HCT116 (cell line): ENCODE results near the gene PGC. TPM values are rescaled to one million over a fixed set of nuclear protein-coding genes. Genes with fewer than 3 reads are reported as not detected.

Source experiments
- ATAC-seq: fragments of 200-7000 bp; cut with Tn5 transposase; 2 replicates; pipeline ENCODE4 v1.9.1; 2020; ENCODE audit warnings: mild to moderate bottlenecking, moderate library complexity
- BruUV-seq: library from RNA; stranded (reverse); fragments of 400-500 nt; replicated peaks from 2 replicates; lab custom pipeline; 2021; lab: Mats Ljungman, UMichigan
- CTCF ChIA-PET: fragments of 300-600 bp; sonication (Branson Sonifier 250); formaldehyde crosslinking; loops from one replicate; lab custom pipeline; 2021; ENCODE audit warnings: antibody characterized with exemption; lab: Charles Lee
- POLR2A ChIA-PET: fragments of 300-600, 350-600 bp; sonication (Branson Sonifier 250); formaldehyde crosslinking; loops from one replicate; lab custom pipeline; 2021; ENCODE audit warnings: antibody characterized with exemption; lab: Charles Lee
- RAD21 ChIA-PET, 2 experiments: fragments of 300-600 bp; sonication (Branson Sonifier 250); formaldehyde crosslinking; loops; one replicate each; lab custom pipeline; 2023; ENCODE audit warnings: low total read pairs in 2 of 2; ENCODE audit not compliant: uncharacterized antibody in 2 of 2, unreplicated experiment in 2 of 2, low non-redundant PET in 1 of 2; lab: Charles Lee
- DNase-seq: peaks from one replicate; pipeline ENCODE4 v3.0.0-alpha.2; 2010; ENCODE audit warnings: low read depth, low spot score
- H2AFZ ChIP-seq: fragments of 200-600 bp; shearing (Covaris generic), sonication (generic); 2 replicates; pipeline ENCODE4 v1.6.1; 2017; ENCODE audit warnings: low read depth, mixed run types, mixed read lengths, antibody characterized with exemption, low read length; ENCODE audit not compliant: poor library complexity, severe bottlenecking
- H3K27ac ChIP-seq: 2 replicates; pipeline ENCODE4 v1.5.1; 2012; ENCODE audit warnings: low read depth, low read length
- H3K27me3 ChIP-seq: fragments of 200-600 bp; sonication (generic); 2 replicates; pipeline ENCODE4 v1.6.1; 2016; ENCODE audit warnings: mixed run types, low read length, mixed read lengths; ENCODE audit not compliant: insufficient read depth
- H3K36me3 ChIP-seq, 2 experiments: fragments of 200-500 bp in 1 of 2; fragments of 200-600 bp in 1 of 2; sonication (Bioruptor generic) in 1 of 2; sonication (generic) in 1 of 2; 2 replicates each; pipeline versions ENCODE4 v1.5.1 to v1.6.1; 2014 to 2016; ENCODE audit warnings: low read length in 2 of 2, inconsistent platforms in 1 of 2, mixed read lengths in 1 of 2, mixed run types in 1 of 2; ENCODE audit not compliant: insufficient read depth in 2 of 2, control insufficient read depth in 1 of 2
- H3K4me1 ChIP-seq, 2 experiments: fragments of 200-600 bp in 1 of 2; sonication (generic) in 1 of 2; 2 replicates each; pipeline versions ENCODE4 v1.5.1 to v1.6.1; 2012 to 2017; ENCODE audit warnings: low read length in 2 of 2, inconsistent platforms in 1 of 2, mild to moderate bottlenecking in 1 of 2, mixed read lengths in 1 of 2, mixed run types in 1 of 2, moderate library complexity in 1 of 2; ENCODE audit not compliant: insufficient read depth in 2 of 2, control insufficient read depth in 1 of 2
- H3K4me2 ChIP-seq: fragments of 200-600 bp; sonication (generic); 2 replicates; pipeline ENCODE4 v1.6.1; 2017; ENCODE audit warnings: mixed run types, low read length, mixed read lengths
- H3K4me3 ChIP-seq, 2 experiments: fragments of 200-600 bp in 1 of 2; sonication (generic) in 1 of 2; replicated peaks in 1 of 2; 2 replicates each; pipeline ENCODE4 v1.5.1; 2011 to 2016; ENCODE audit warnings: low read length in 2 of 2, control low read depth in 1 of 2, low read depth in 1 of 2, mild to moderate bottlenecking in 1 of 2, mixed read lengths in 1 of 2, mixed run types in 1 of 2
- H3K79me2 ChIP-seq: fragments of 200-600 bp; sonication (generic); 2 replicates; pipeline ENCODE4 v1.6.1; 2017; ENCODE audit warnings: mild to moderate bottlenecking, mixed run types, low read length, moderate library complexity, mixed read lengths; ENCODE audit not compliant: insufficient read depth
- H3K9ac ChIP-seq: fragments of 200-600 bp; sonication (generic); 2 replicates; pipeline ENCODE4 v1.6.1; 2016; ENCODE audit warnings: low read length, mixed read lengths
- H3K9me2 ChIP-seq: fragments of 200-600 bp; sonication (generic), shearing (Covaris generic); 2 replicates; pipeline ENCODE4 v1.6.1; 2017; ENCODE audit warnings: mixed run types, mild to moderate bottlenecking, moderate library complexity; ENCODE audit not compliant: insufficient read depth
- H3K9me3 ChIP-seq, 2 experiments: fragments of 200-500 bp in 1 of 2; fragments of 200-600 bp in 1 of 2; sonication (Bioruptor generic) in 1 of 2; sonication (generic) in 1 of 2; 2 replicates each; pipeline ENCODE4 v1.6.1; 2014 to 2017; ENCODE audit warnings: low read length in 2 of 2, mixed read lengths in 2 of 2, inconsistent platforms in 1 of 2, low read depth in 1 of 2, mild to moderate bottlenecking in 1 of 2, mixed run types in 1 of 2, moderate library complexity in 1 of 2; ENCODE audit not compliant: control insufficient read depth in 1 of 2, insufficient read depth in 1 of 2
- H4K20me1 ChIP-seq: fragments of 200-600 bp; sonication (generic), shearing (Covaris generic); 2 replicates; pipeline ENCODE4 v1.6.1; 2017; ENCODE audit warnings: mixed run types, mild to moderate bottlenecking, moderate library complexity; ENCODE audit not compliant: insufficient read depth
- CTCF ChIP-seq, 3 experiments: fragments of 200-600 bp in 1 of 3; sonication (generic) in 1 of 3; IDR thresholded peaks in 2 of 3; conservative IDR thresholded peaks in 1 of 3; 2 replicates each; pipeline ENCODE4 v1.5.1; 2012 to 2017; ENCODE audit warnings: low read depth in 2 of 3, low read length in 2 of 3, antibody characterized with exemption in 1 of 3, borderline replicate concordance in 1 of 3, control low read depth in 1 of 3, mild to moderate bottlenecking in 1 of 3, mixed read lengths in 1 of 3, mixed run types in 1 of 3, moderate library complexity in 1 of 3; ENCODE audit not compliant: insufficient read depth in 1 of 3
- ELF1 ChIP-seq: IDR thresholded peaks from 2 replicates; pipeline ENCODE4 v1.6.1; 2012; ENCODE audit warnings: low read depth, borderline replicate concordance
- EZH2phosphoT487 ChIP-seq: fragments of 200-600 bp; IDR thresholded peaks from 2 replicates; pipeline ENCODE4 v1.6.1; 2018; ENCODE audit warnings: antibody characterized with exemption, borderline replicate concordance
- TCF7L2 ChIP-seq: IDR thresholded peaks from 2 replicates; pipeline ENCODE4 v1.7.0; 2011; ENCODE audit warnings: borderline replicate concordance, inconsistent platforms; ENCODE audit not compliant: insufficient read depth, insufficient read length; ENCODE audit errors: extremely low read depth
- YY1 ChIP-seq: IDR thresholded peaks from 2 replicates; pipeline ENCODE4 v1.6.1; 2011; ENCODE audit warnings: low read length, low read depth, moderate library complexity, mild to moderate bottlenecking; ENCODE audit not compliant: insufficient replicate concordance; ENCODE audit errors: extremely low read depth
- intact Hi-C: fragments of 100-400 bp; cut with micrococcal nuclease; formaldehyde crosslinking; loops from 2 replicates; pipeline ENCODE4 v1.10.0; 2022
- total RNA-seq: library from RNA; stranded (reverse); gene quantifications from one replicate; pipeline ENCODE4 v1.2.1, GENCODE V29; 2021; ENCODE audit not compliant: unreplicated experiment

Gene PGC
- total RNA-seq, 1 experiment from 2014 or later = 1.2 TPM

DNA sequence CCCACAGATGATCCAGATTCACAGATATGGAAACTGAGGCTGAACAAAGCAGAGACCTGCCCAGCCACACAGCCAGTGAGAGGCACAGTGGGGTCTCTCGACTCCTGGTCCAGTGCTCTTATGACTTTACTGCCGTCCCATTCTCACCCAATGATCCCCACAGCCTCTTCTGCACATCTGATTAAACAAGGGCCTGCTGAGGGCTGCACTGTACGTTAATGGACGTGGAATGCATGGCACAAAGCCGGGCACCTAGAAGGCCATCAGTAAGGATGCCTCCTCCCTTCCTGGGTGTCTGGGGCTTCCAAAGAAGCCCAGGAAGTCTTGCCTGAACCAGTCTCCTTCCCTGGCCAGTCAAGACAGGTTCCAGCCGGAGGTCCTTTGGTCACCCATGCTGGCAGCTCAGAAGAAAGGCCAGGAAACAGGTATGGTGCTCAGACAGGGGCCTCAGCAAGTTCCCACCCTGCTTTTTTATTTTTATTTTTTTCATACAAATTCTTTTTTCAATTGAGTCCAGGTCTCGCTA, 15.6 kb downstream of the PGC start:
- BruUV-seq = TSS peak; percentile 28
- TF ChIP-seq ELF1 = no peak
- no peak for TF ChIP-seq CTCF (IDR thresholded peaks at IDR 0.05 in 2 of 3, conservative IDR thresholded peaks at IDR 0.05 in 1 of 3; ENCODE audit: borderline replicate concordance in 1 of 3, insufficient read depth in 1 of 3, low read depth in 2 of 3, low read length in 2 of 3)
- TF ChIP-seq EZH2phosphoT487 = no peak
- TF ChIP-seq TCF7L2 = no peak
- TF ChIP-seq YY1 = no peak
- H3K9me2 ChIP-seq = no peaks in the 10 kb centered on the region
- no peaks in the 10 kb centered on the region for H3K36me3 ChIP-seq
- H3K9me3 ChIP-seq = no peaks in the 10 kb centered on the region
- no peaks in the 10 kb centered on the region for H3K79me2 ChIP-seq
- no peaks in the 10 kb centered on the region for H4K20me1 ChIP-seq
- POLR2A ChIA-PET = no interaction called here
- H3K27me3 ChIP-seq = no peaks in the 10 kb centered on the region
- H3K4me1 ChIP-seq = peaks cover 13 to 26% of the 10 kb centered on the region in 2 experiments
- intact Hi-C loops = no loop called here
- H3K4me2 ChIP-seq = no peak overlapping the region
- CTCF ChIA-PET = interaction anchor here (1.2 kb wide), 1 partner anchor 26 kb away, joined by 4 read pairs; no protein-coding TSS in a partner anchor
- DNase-seq = no peak
- no peak overlapping the region for H3K9ac ChIP-seq
- RAD21 ChIA-PET = no interaction called here
- no peak for ATAC-seq
- H2AFZ ChIP-seq = no peak overlapping the region
- H3K4me3 ChIP-seq = no peak overlapping the region
- H3K27ac ChIP-seq = no peak overlapping the region
